A549 (cell line): Measurements from ENCODE around the gene CSMD2. TPM values are rescaled to one million over a fixed set of nuclear protein-coding genes. Genes with fewer than 3 reads are reported as not detected.

Source experiments
- ATAC-seq, 2 experiments: fragments of 200-7000 bp in 1 of 2; fragments of >200 bp in 1 of 2; cut with Nextera tagmentation in 1 of 2; cut with Tn5 transposase in 1 of 2; 3 replicates each; pipeline versions ENCODE4 v1.8.0 to v1.9.1; 2018 to 2020; ENCODE audit warnings: mild to moderate bottlenecking in 1 of 2, moderate library complexity in 1 of 2
- CTCF ChIA-PET: fragments of 300-600 bp; sonication (Branson Sonifier 250); formaldehyde crosslinking; extraction: SDS; loops from one replicate; lab custom pipeline; 2021; ENCODE audit warnings: antibody characterized with exemption, inconsistent platforms; lab: Yijun Ruan, JAX
- POLR2A ChIA-PET: fragments of 350-600 bp; formaldehyde crosslinking; extraction: SDS; loops from one replicate; lab custom pipeline; 2021; ENCODE audit warnings: antibody characterized with exemption, inconsistent platforms; lab: Yijun Ruan, JAX
- DNase-seq, 2 experiments: peaks; one replicate each; pipeline versions ENCODE4 v3.0.0 to v3.0.0-alpha.2; 2011 to 2016; ENCODE audit warnings: low read depth in 1 of 2, low spot score in 1 of 2
- FAIRE-seq: peaks from 2 replicates; lab custom pipeline; 2011; peaks lifted over from hg19 to GRCh38; lab: Jason Lieb, UNC
- H3K27ac ChIP-seq, 2 experiments: fragments of >200 bp; sonication (Bioruptor Twin); formaldehyde crosslinking; 3 replicates each; pipeline ENCODE4 v1.5.1; 2016 to 2017
- H3K4me1 ChIP-seq: fragments of >200 bp; sonication (Bioruptor Twin); formaldehyde crosslinking; 3 replicates; pipeline ENCODE4 v1.6.1; 2016
- H3K4me2 ChIP-seq: fragments of >200 bp; sonication (Bioruptor Twin); formaldehyde crosslinking; 3 replicates; pipeline ENCODE4 v1.6.1; 2016
- H3K4me3 ChIP-seq: fragments of >200 bp; sonication (Bioruptor Twin); formaldehyde crosslinking; 3 replicates; pipeline ENCODE4 v1.5.1; 2016
- H3K9me3 ChIP-seq: fragments of >200 bp; sonication (Bioruptor Twin); formaldehyde crosslinking; 3 replicates; pipeline ENCODE4 v1.6.1; 2016
- CBX2 ChIP-seq: fragments of 200-600 bp; sonication (generic); IDR thresholded peaks from 2 replicates; pipeline ENCODE4 v1.6.1; 2016; ENCODE audit warnings: low read depth, mild to moderate bottlenecking, borderline replicate concordance
- E2F6 ChIP-seq: IDR thresholded peaks from 2 replicates; pipeline ENCODE4 v1.6.1; 2012; ENCODE audit warnings: low read depth, borderline replicate concordance
- ESRRA ChIP-seq: fragments of 150-350 bp; IDR thresholded peaks from 2 replicates; pipeline ENCODE4 v1.6.1; 2014; ENCODE audit warnings: mild to moderate bottlenecking, low read length, borderline replicate concordance
- GATA3 ChIP-seq: IDR thresholded peaks from 2 replicates; pipeline ENCODE4 v1.6.1; 2012; ENCODE audit warnings: borderline replicate concordance
- HDAC2 ChIP-seq: fragments of 200-600 bp; sonication (generic); IDR thresholded peaks from 2 replicates; pipeline ENCODE4 v1.6.1; 2016
- MAFK ChIP-seq: fragments of 450-650 bp; IDR thresholded peaks from 2 replicates; pipeline ENCODE4 v1.6.1; 2014; ENCODE audit not compliant: partially characterized antibody
- MYC ChIP-seq: IDR thresholded peaks from 2 replicates; pipeline ENCODE4 v1.6.1; 2012; ENCODE audit warnings: mild to moderate bottlenecking, inconsistent platforms, low read length, improper control_type of control experiment, borderline replicate concordance
- NFE2L2 ChIP-seq: fragments of 150-350 bp; conservative IDR thresholded peaks from 2 replicates; pipeline ENCODE4 v1.6.1; 2014; ENCODE audit warnings: low read length
- PHF8 ChIP-seq: fragments of 200-600 bp; sonication (generic); IDR thresholded peaks from 2 replicates; pipeline ENCODE4 v1.6.1; 2016; ENCODE audit warnings: low read depth, mild to moderate bottlenecking, antibody characterized with exemption, moderate library complexity, borderline replicate concordance
- POLR2AphosphoS2 ChIP-seq: conservative IDR thresholded peaks from 2 replicates; pipeline ENCODE4 v1.6.1; 2012; ENCODE audit warnings: low read length, improper control_type of control experiment, inconsistent platforms
- RAD21 ChIP-seq, 2 experiments: fragments of >200 bp in 1 of 2; sonication (Bioruptor Twin) in 1 of 2; formaldehyde crosslinking in 1 of 2; IDR thresholded peaks in 1 of 2; conservative IDR thresholded peaks in 1 of 2; 2 replicates in 1 of 2; 3 replicates in 1 of 2; pipeline ENCODE4 v1.6.1; 2012 to 2018; ENCODE audit warnings: inconsistent platforms in 1 of 2
- RCOR1 ChIP-seq: fragments of 150-350 bp; IDR thresholded peaks from 2 replicates; pipeline ENCODE4 v1.6.1; 2014; ENCODE audit warnings: antibody characterized with exemption, low read length, low read depth
- RNF2 ChIP-seq: fragments of 200-600 bp; sonication (generic); IDR thresholded peaks from 2 replicates; pipeline ENCODE4 v1.6.1; 2016; ENCODE audit warnings: low read depth, mild to moderate bottlenecking, antibody characterized with exemption, moderate library complexity, borderline replicate concordance
- SMC3 ChIP-seq: fragments of >200 bp; sonication (Bioruptor Twin); formaldehyde crosslinking; IDR thresholded peaks from 3 replicates; pipeline ENCODE4 v1.6.1; 2018; ENCODE audit warnings: inconsistent platforms
- TFCP2L1 ChIP-seq: fragments of 250-450 bp; sonication (Bioruptor Pico); IDR thresholded peaks from 2 replicates; pipeline ENCODE4 v1.5.0; 2021; ENCODE audit warnings: mild to moderate bottlenecking
- ZFP36 ChIP-seq: fragments of 450-650 bp; IDR thresholded peaks from 2 replicates; pipeline ENCODE4 v1.6.1; 2014; ENCODE audit warnings: borderline replicate concordance; ENCODE audit not compliant: partially characterized antibody
- WGBS: methylation state at CpG from one replicate; pipeline ENCODE4 v1.1.6; 2017; ENCODE audit errors: missing lambda C conversion rate; 5-methylcytosine and 5-hydroxymethylcytosine counted together
- polyA plus RNA-seq, 4 experiments: library from polyadenylated mRNA; depleted of rRNA in 3 of 4; stranded (reverse); fragments of >200 nt; fragmentation: RNase III in 1 of 4; extraction: RNeasy Plus Mini Kit Qiagen cat#74134 plus additional on column Dnase treatment in 1 of 4; gene quantifications; 2 replicates in 3 of 4; 3 replicates in 1 of 4; pipeline ENCODE4 v1.2.3, GENCODE V29; 2011 to 2017
- TF ChIP-seq, protein P1 (sequence below): fragments of 450-650 bp; IDR thresholded peaks from 2 replicates; pipeline ENCODE4 v1.6.1; 2014; ENCODE audit warnings: antibody characterized with exemption
- TF ChIP-seq, protein P2 (sequence below): fragments of >200 bp; sonication (Bioruptor Twin); formaldehyde crosslinking; IDR thresholded peaks from 2 replicates; pipeline ENCODE4 v1.6.1; 2016
- TF ChIP-seq, protein P3 (sequence below): fragments of >200 bp; sonication (Bioruptor Twin); formaldehyde crosslinking; IDR thresholded peaks from 3 replicates; pipeline ENCODE4 v1.6.1; 2016

Gene CSMD2
- polyA plus RNA-seq, 2 of the 4 experiments (the other 2 are of a cell fraction), result not detected

DNA sequence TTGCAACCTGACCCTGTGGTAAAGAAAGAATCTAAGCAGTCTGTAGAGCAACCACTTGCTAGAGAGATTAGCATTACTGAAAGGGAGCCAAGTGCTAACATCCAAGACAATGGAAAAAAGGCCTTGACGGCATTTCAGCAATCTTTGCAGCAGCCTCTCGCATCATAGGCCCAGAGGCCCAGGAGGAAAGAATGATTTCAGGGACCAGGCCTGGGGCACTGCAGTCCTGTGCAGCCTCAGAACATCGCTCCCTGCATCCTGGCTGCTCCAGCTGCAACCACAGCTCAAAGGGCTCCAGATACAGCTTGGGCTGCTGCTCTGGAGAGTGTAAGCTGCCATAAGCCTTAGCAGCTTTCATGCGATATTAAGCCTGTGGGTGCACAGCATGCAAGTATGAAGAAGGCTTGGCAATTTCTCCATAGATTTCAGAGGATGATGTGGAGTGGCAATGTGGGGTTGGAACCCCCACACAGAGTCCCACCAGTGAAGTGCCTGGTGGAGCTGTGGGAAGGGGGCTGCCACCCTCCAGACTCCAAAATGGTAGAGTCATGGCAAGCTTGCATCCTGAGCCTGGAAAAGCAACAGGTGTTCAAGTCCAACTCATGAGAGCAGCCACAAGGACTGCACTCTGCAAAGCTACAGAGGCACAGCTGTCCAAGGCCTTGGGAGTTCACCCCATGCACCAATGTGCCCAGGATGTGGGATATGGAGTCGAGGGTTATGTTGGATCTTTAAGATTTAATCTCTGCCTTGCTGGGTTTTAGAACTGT is 411.8 kb downstream of the CSMD2 start:
- Histone ChIP-seq H3K4me2 (no peak overlapping the region), H3K27ac (no peak overlapping the region), H3K4me3 (no peak overlapping the region), H3K9me3 (no peaks in the 10 kb centered on the region), H3K4me1 (no peaks in the 10 kb centered on the region)
- DNase-seq, result no peak
- FAIRE-seq, result no peak
- no peak for ATAC-seq
- WGBS, result 3% methylated on average over 4 of the region's 5 CpGs
- TF ChIP-seq CBX2 (no peak), ZFP36 (no peak)
- TF ChIP-seq, protein P1, sequence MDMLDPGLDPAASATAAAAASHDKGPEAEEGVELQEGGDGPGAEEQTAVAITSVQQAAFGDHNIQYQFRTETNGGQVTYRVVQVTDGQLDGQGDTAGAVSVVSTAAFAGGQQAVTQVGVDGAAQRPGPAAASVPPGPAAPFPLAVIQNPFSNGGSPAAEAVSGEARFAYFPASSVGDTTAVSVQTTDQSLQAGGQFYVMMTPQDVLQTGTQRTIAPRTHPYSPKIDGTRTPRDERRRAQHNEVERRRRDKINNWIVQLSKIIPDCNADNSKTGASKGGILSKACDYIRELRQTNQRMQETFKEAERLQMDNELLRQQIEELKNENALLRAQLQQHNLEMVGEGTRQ, result no peak
- ChIA-PET CTCF (no interaction called here), POLR2A (no interaction called here)

GRCh38 chr1:33745942-33746341 is 419.1 kb downstream of the CSMD2 start:
- no peaks in the 10 kb centered on the region for H3K4me1 ChIP-seq
- H3K9me3 ChIP-seq, result no peaks in the 10 kb centered on the region
- H3K4me3 ChIP-seq, result no peak overlapping the region
- 10% methylated on average over 4 of the region's 4 CpGs for WGBS
- no peak for TF ChIP-seq SMC3
- no peak for TF ChIP-seq RCOR1
- no peak overlapping the region for H3K4me2 ChIP-seq
- no peak for ATAC-seq
- H3K27ac ChIP-seq, result no peak overlapping the region
- CTCF ChIA-PET, result interaction anchor here (0.6 kb wide), 1 partner anchor 882 kb away, joined by 3 read pairs; no protein-coding TSS in a partner anchor
- DNase-seq, result no peak
- no peak for FAIRE-seq
- POLR2A ChIA-PET, result no interaction called here

GRCh38 chr1:33743221-33743998 is 421.6 kb downstream of the CSMD2 start:
- Histone ChIP-seq H3K4me3 (no peak overlapping the region), H3K9me3 (no peaks in the 10 kb centered on the region), H3K4me1 (no peaks in the 10 kb centered on the region), H3K4me2 (no peak overlapping the region)
- ChIA-PET CTCF (no interaction called here), POLR2A (no interaction called here)
- TF ChIP-seq HDAC2 (no peak), CBX2 (no peak), SMC3 (no peak), RNF2 (no peak), E2F6 (no peak), RAD21 (conservative IDR thresholded peaks at IDR 0.05 in 1 of 2, IDR thresholded peaks at IDR 0.05 in 1 of 2) (no peak)
- TF ChIP-seq, protein P2, sequence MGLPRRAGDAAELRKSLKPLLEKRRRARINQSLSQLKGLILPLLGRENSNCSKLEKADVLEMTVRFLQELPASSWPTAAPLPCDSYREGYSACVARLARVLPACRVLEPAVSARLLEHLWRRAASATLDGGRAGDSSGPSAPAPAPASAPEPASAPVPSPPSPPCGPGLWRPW, result no peak
- TF ChIP-seq, protein P1, result no peak
- TF ChIP-seq, all 56 proteins: peak for 0
- H3K27ac ChIP-seq, result no peak overlapping the region
- no peak for ATAC-seq
- no peak for DNase-seq
- WGBS, result 7% methylated on average over 6 of the region's 13 CpGs
- no peak for FAIRE-seq

- no peak for FAIRE-seq
Measured at GRCh38 chr1:33742663-33743062, 422.4 kb downstream of the CSMD2 start.

More at GRCh38 chr1:33742663-33743062, 422.4 kb downstream of the CSMD2 start:
- TF ChIP-seq POLR2AphosphoS2, result no peak
- TF ChIP-seq MYC, result no peak
- no peak for TF ChIP-seq E2F6
- no peak for TF ChIP-seq NFE2L2
- no peak for TF ChIP-seq GATA3
- TF ChIP-seq MAFK, result no peak
- no peak for TF ChIP-seq PHF8
- TF ChIP-seq TFCP2L1 (CRISPR knock-in tag), result no peak
- TF ChIP-seq ESRRA, result no peak
- TF ChIP-seq, protein P2, result no peak
- TF ChIP-seq, protein P3, sequence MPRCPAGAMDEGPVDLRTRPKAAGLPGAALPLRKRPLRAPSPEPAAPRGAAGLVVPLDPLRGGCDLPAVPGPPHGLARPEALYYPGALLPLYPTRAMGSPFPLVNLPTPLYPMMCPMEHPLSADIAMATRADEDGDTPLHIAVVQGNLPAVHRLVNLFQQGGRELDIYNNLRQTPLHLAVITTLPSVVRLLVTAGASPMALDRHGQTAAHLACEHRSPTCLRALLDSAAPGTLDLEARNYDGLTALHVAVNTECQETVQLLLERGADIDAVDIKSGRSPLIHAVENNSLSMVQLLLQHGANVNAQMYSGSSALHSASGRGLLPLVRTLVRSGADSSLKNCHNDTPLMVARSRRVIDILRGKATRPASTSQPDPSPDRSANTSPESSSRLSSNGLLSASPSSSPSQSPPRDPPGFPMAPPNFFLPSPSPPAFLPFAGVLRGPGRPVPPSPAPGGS, result no peak
- 0% methylated on average over 3 of the region's 3 CpGs for WGBS
- no peak overlapping the region for H3K4me3 ChIP-seq
- POLR2A ChIA-PET, result no interaction called here
- H3K9me3 ChIP-seq, result no peaks in the 10 kb centered on the region
- no peak for DNase-seq
- H3K4me2 ChIP-seq, result no peak overlapping the region
- no peak for ATAC-seq
- H3K4me1 ChIP-seq, result no peaks in the 10 kb centered on the region
- CTCF ChIA-PET, result no interaction called here
- H3K27ac ChIP-seq, result no peak overlapping the region
